D721Med (cell line): ENCODE data around the gene GALNT18.

Experiments used
- DNase-seq: peaks from one replicate; pipeline ENCODE4 v3.0.0; 2011; ENCODE audit warnings: low spot score; ENCODE audit not compliant: insufficient read length
- FAIRE-seq: peaks from 2 replicates; lab custom pipeline; 2011; peaks lifted over from hg19 to GRCh38; lab: Jason Lieb, UNC
- CTCF ChIP-seq: IDR thresholded peaks from 2 replicates; pipeline ENCODE4 v1.5.1; 2012; ENCODE audit warnings: mild to moderate bottlenecking, control low read depth; ENCODE audit not compliant: insufficient read depth; ENCODE audit errors: missing control alignments

The GALNT18 gene

GRCh38 chr11:11621573-11622339, at the start of gene GALNT18:
Gene GALNT18 (minus strand): TSS chr11:11622005.
- peak; percentile 71 for DNase-seq
- TF ChIP-seq CTCF: peak; percentile 30
- FAIRE-seq: no peak

GRCh38 chr11:11670574-11670973, 48.8 kb upstream of the GALNT18 start:
- no peak for TF ChIP-seq CTCF
- FAIRE-seq (no peak), DNase-seq (no peak)

- no peak for TF ChIP-seq CTCF
- DNase-seq (no peak), FAIRE-seq (no peak)
Measured at GRCh38 chr11:11669233-11669846, 47.5 kb upstream of the GALNT18 start.

- FAIRE-seq (no peak), DNase-seq (no peak)
- no peak for TF ChIP-seq CTCF
Measured at GRCh38 chr11:11668781-11669180, 47.0 kb upstream of the GALNT18 start.

- no peak for FAIRE-seq
- DNase-seq: no peak
- no peak for TF ChIP-seq CTCF
Measured at GRCh38 chr11:11668274-11668673, 46.5 kb upstream of the GALNT18 start.

- no peak for DNase-seq
- FAIRE-seq: no peak
- no peak for TF ChIP-seq CTCF
Measured at GRCh38 chr11:11667056-11667455, 45.3 kb upstream of the GALNT18 start.

- FAIRE-seq (no peak), DNase-seq (no peak)
- TF ChIP-seq CTCF: no peak
Measured at GRCh38 chr11:11665407-11665806, 43.6 kb upstream of the GALNT18 start.
